Measurements from ENCODE around the gene CENPO.

GRCh38 chr2:24754985-24755705, 38.1 kb upstream of the CENPO start:
- TF ChIP-seq TAF1 (IDR thresholded peaks at IDR 0.05; ENCODE audit: low read depth): no peak
- no peak for TF ChIP-seq USF1 (IDR thresholded peaks at IDR 0.05)
- TF ChIP-seq MAX (IDR thresholded peaks at IDR 0.05): no peak
- TF ChIP-seq EGR1 (IDR thresholded peaks at IDR 0.05): no peak
- TF ChIP-seq RAD21 (IDR thresholded peaks at IDR 0.05; ENCODE audit: low read depth): no peak
- no peak for TF ChIP-seq FOXM1 (IDR thresholded peaks at IDR 0.05; ENCODE audit: borderline replicate concordance, low read depth)

Measured in Ishikawa (cell line).